HG02610 (cell line): ENCODE measurements around the gene RPP25.
"Not testable (repeated sequence)": the region's sequence is repeated elsewhere in the genome, so short reads cannot be mapped to it uniquely, and the experiment has no call there.

Source experiments
- ATAC-seq: cut with Tn5 transposase; IDR thresholded peaks from one replicate; pipeline ENCODE4 v1.9.1; 2021; ENCODE audit warnings: mild to moderate bottlenecking, moderate library complexity; ENCODE audit not compliant: unreplicated experiment

The RPP25 gene

GRCh38 chr15:74924525-74924924, 32.0 kb downstream of the RPP25 start:
- no peak for ATAC-seq

DNA sequence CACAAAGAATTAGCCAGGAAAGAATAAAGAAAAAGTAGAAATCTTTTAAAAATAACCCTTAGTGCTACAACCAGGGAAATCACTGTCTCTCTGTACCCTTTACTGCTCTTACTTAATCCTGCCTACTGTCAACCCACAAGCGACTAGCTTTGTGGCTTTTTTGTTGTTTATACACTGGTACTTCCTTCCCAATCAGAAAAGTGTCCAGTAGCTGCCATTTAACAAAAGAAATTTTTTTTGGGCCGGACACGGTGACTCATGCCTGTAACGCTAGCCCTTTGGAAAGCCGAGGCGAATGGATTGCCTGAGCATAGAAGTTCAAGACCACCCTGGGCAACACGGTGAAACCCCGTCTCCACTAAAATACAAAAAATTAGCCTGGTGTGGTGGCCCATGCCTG, 36.1 kb downstream of the RPP25 start:
- ATAC-seq = no peak

DNA sequence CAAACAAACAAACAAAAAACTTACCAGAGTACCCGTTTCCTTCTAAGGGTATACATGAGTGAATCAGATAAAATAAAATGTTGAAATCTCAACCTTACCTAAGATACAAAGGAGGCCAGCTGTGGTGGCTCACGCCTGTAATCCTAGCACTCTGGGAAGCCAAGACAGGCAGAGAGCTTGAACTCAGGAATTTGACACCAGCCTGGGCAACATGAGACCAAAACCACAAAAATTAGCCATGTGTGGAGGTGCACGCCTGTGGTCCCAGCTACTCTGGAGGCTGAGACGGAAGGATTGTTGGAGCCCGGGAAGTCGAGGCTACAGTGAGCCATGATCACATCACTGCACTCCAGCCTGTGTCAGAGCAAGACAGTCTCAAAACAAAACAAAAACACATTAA, 38.9 kb downstream of the RPP25 start:
- no peak for ATAC-seq

- not testable (repeated sequence) for ATAC-seq
Measured at GRCh38 chr15:74913799-74914198, 42.8 kb downstream of the RPP25 start.

GRCh38 chr15:74913041-74913440, 43.5 kb downstream of the RPP25 start:
- no peak for ATAC-seq

- no peak for ATAC-seq
Measured at GRCh38 chr15:74908635-74909034, 47.9 kb downstream of the RPP25 start.

DNA sequence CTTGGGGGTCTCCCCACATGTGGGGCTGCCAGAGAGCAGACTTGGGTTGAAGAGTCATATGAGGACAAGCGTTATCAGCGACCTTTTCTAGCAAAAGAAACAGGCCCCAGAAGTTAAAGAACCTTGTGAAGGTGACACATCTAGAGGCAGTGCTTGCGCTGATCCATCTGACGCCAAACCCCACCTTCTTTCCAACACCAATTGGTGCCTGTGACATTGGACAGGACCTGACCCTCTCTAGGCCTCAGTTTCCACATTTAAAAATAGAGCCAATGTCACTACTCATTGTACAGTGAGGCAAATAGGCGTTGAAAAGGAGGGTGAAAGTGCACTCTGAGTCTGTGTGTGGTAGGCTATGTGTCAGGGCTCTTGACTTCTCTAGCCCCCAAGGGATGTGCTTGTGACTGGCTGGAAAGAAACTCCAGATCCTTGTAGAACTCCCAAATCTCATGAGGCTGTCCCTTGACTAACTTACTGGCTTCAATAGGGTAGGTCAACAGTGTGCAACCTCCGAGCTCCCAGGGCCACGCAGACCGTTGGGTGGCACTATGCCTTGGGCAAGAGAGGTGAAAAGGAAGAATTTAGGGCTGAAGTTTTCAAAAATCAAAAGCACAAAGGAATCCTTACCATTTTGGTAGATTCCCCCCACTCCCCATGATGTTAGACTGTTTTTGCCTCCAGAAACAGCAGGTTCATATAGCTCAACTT, 49.3 kb downstream of the RPP25 start:
- no peak for ATAC-seq

DNA sequence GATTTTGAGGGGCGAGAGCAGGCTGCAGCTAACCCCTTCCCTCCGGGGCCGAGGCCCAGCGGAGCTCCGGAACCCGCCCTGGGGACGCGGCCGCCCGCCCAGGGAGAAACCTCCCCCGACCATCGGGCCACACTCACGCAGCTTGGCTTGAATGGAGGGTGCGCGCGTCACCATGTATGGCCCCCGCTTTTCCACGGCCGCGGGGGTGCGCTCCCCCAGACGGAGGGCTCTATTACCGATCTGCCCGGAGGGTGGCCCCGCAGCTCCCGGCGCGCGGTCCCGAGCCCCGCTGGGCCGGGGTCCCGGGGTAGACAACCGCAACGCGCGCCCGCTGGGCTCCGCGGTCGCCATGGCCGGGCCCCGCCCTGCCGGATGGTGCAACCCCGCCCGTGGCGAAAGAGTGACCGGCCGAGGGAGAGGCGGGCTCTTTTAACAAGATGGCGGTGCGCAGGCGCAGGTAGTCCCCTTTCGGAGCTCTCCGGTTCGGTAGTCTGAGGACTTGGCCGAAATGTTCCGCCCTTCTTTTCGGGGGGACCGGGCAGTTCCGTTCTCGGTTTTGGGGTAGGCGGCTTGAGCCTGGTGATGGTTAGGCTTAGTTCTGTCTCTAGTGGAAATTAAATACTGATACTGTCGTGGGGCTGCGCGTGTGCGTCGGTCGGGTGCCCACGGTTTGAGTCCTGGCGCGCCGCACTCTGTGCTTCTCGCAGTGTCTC, 50.0 kb downstream of the RPP25 start, which contains the start of gene FAM219B:
FAM219B (minus strand) TSS at position 402 of the 713 bp plus-strand sequence; CDS start at position 351, 51 bp downstream.
- peak; percentile 75 for ATAC-seq

DNA sequence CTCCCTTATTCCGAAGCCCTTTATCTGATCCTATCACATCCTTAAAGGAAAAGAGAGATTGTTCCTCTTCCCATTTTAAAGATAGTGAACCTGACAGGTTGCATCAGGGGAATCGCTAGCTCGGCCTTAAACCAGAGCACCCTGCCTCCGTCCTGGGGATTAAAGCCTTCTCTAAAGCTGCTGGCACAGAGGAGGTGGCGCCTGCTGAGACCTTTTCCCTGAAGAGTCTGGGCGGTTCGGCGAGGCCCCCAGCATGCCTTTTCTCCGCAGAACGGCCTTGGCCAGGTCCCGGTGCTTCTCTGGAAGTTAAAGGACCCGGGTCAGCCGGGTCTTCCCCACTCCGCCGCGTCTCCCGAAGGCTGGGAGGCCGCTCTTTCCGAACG, 50.5 kb downstream of the RPP25 start:
- ATAC-seq = peak; percentile 20
